ENCODE data around the gene PDE4B.

PDE4B gene

GRCh38 chr1:66323958-66324625 is 531.4 kb downstream of the PDE4B start:
- no peak for DNase-seq (ENCODE audit: insufficient read length, low spot score)
- peak; percentile 64 for FAIRE-seq

GRCh38 chr1:66325594-66326380 is 533.1 kb downstream of the PDE4B start:
- DNase-seq (ENCODE audit: insufficient read length, low spot score) (no peak), FAIRE-seq (peak; percentile 56)

GRCh38 chr1:66326867-66327266 is 534.2 kb downstream of the PDE4B start:
- DNase-seq (ENCODE audit: insufficient read length, low spot score), result no peak
- peak; percentile 23 for FAIRE-seq

GRCh38 chr1:66327588-66327987 is 534.9 kb downstream of the PDE4B start:
- peak; percentile 49 for FAIRE-seq
- no peak for DNase-seq (ENCODE audit: insufficient read length, low spot score)

GRCh38 chr1:66328896-66329295 is 536.2 kb downstream of the PDE4B start:
- FAIRE-seq (no peak), DNase-seq (ENCODE audit: insufficient read length, low spot score) (no peak)

- FAIRE-seq, result peak; percentile 96
These were observed 538.0 kb downstream of the PDE4B start for GRCh38 chr1:66330722-66331141.

GRCh38 chr1:66331658-66332547 is 539.2 kb downstream of the PDE4B start:
- FAIRE-seq (peak; percentile 89), DNase-seq (ENCODE audit: insufficient read length, low spot score) (no peak)

More at GRCh38 chr1:66330722-66331141, 538.0 kb downstream of the PDE4B start:
- DNase-seq (ENCODE audit: insufficient read length, low spot score), result no peak

GRCh38 chr1:66332548-66332901 is 539.8 kb downstream of the PDE4B start:
- FAIRE-seq (no peak), DNase-seq (ENCODE audit: insufficient read length, low spot score) (no peak)

- no peak for DNase-seq (ENCODE audit: insufficient read length, low spot score)
- FAIRE-seq, result peak; percentile 89
These were observed 540.9 kb downstream of the PDE4B start for GRCh38 chr1:66333466-66334199.

- DNase-seq (ENCODE audit: insufficient read length, low spot score) (no peak), FAIRE-seq (peak; percentile 4)
These were observed 541.6 kb downstream of the PDE4B start for GRCh38 chr1:66334318-66334717.

GRCh38 chr1:66335125-66335524 is 542.4 kb downstream of the PDE4B start:
- DNase-seq (ENCODE audit: insufficient read length, low spot score) (no peak), FAIRE-seq (no peak)

GRCh38 chr1:66335859-66336640 is 543.4 kb downstream of the PDE4B start:
- FAIRE-seq, result peak; percentile 100
- DNase-seq (ENCODE audit: insufficient read length, low spot score), result peak; percentile 24

- DNase-seq (ENCODE audit: insufficient read length, low spot score), result no peak
These were observed 543.9 kb downstream of the PDE4B start for GRCh38 chr1:66336641-66336990.

GRCh38 chr1:66337249-66337648 is 544.6 kb downstream of the PDE4B start:
- peak; percentile 93 for FAIRE-seq
- no peak for DNase-seq (ENCODE audit: insufficient read length, low spot score)

More at GRCh38 chr1:66336641-66336990, 543.9 kb downstream of the PDE4B start:
- no peak for FAIRE-seq

GRCh38 chr1:66339944-66340343 is 547.2 kb downstream of the PDE4B start:
- FAIRE-seq (no peak), DNase-seq (ENCODE audit: insufficient read length, low spot score) (no peak)

- DNase-seq (ENCODE audit: insufficient read length, low spot score), result no peak
- no peak for FAIRE-seq
These were observed 548.9 kb downstream of the PDE4B start for GRCh38 chr1:66341446-66342089.

- FAIRE-seq (peak; percentile 68), DNase-seq (ENCODE audit: insufficient read length, low spot score) (no peak)
These were observed 550.0 kb downstream of the PDE4B start for GRCh38 chr1:66342707-66343106.

- DNase-seq (ENCODE audit: insufficient read length, low spot score) (no peak), FAIRE-seq (no peak)
These were observed 551.1 kb downstream of the PDE4B start for GRCh38 chr1:66343569-66344325.

Data from GM19239 (cell line).